MM.1S (cell line): ENCODE results near the gene FAM229A.

Experiments used
- CTCF ChIP-seq: fragments of 300-600 bp; sonication (generic); IDR thresholded peaks from 2 replicates; pipeline ENCODE4 v1.5.1; 2016; ENCODE audit warnings: antibody characterized with exemption, low read length, mixed read lengths
- EZH2 ChIP-seq: fragments of 300-600 bp; sonication (generic); optimal IDR thresholded peaks from 2 replicates; pipeline ENCODE3; 2017; ENCODE audit warnings: low read depth, mild to moderate bottlenecking, antibody characterized with exemption, low read length, mixed read lengths
- EZH2phosphoT487 ChIP-seq: fragments of 300-600 bp; sonication (generic); IDR thresholded peaks from 2 replicates; pipeline ENCODE4 v1.6.1; 2018; ENCODE audit warnings: antibody characterized with exemption, low read length

DNA sequence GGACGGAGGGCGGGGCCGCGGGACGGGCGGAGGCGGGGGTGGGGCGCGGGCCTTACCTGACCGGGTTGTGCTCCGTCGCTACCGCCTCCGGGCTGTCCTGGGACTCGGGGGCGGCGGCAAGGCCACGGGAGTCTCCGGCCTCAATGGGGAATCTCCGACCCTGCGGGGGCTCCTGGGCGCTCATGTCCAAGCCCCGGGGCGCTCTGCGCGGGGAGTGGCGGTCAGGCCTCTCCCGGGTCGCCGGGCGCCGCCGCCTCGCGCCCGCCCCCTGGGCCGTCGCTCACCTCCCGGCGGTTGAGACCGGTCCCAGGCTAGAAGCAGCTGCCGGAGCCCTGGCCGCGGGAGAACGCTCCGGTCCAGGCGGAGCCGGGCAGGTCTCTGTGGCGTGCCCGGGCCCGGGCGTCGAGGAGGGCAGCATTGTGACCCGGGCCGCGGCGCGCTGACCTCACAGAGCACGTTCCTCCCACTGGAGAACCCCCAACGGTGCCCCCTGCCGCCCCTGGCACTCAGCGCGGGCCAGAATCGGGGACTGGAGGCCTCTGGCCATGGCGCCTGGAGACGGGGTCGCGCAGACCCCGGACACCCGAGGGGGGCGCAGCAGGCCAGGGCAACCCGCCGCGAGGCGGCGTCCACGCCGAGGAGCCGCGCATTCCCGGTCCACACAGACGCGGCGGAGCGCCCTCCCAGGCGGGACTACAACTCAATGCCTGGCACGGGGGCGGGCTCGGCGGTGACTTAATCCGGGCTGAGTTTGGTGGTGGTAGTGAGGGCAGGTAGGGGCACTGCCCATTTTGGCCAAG, 411 bp downstream of the FAM229A start:
- TF ChIP-seq EZH2phosphoT487 (no peak), CTCF (no peak), EZH2 (no peak)
